WERI-Rb-1 (cell line): ENCODE results near the gene SYT11.

Experiments used
- DNase-seq: peaks from one replicate; pipeline ENCODE4 v3.0.0-alpha.2; 2020
- H3K27ac ChIP-seq: fragments of 250-450 bp; sonication (Bioruptor Pico); 2 replicates; pipeline ENCODE4 v1.5.1; 2020; ENCODE audit warnings: mild to moderate bottlenecking, moderate library complexity
- H3K27me3 ChIP-seq: fragments of 250-450 bp; sonication (Bioruptor Pico); 2 replicates; pipeline ENCODE4 v1.5.1; 2021; ENCODE audit warnings: mild to moderate bottlenecking, low read depth, moderate library complexity; ENCODE audit not compliant: insufficient read depth, severe bottlenecking
- H3K36me3 ChIP-seq: fragments of 250-450 bp; sonication (Bioruptor Pico); 2 replicates; pipeline ENCODE4 v1.5.1; 2020; ENCODE audit warnings: mild to moderate bottlenecking, moderate library complexity
- H3K4me3 ChIP-seq: 2 replicates; pipeline ENCODE4 v1.5.1; 2011; ENCODE audit warnings: low read depth, mild to moderate bottlenecking, control low read depth, low read length
- H3K9me3 ChIP-seq: fragments of 250-450 bp; sonication (Bioruptor Pico); 2 replicates; pipeline ENCODE4 v1.5.1; 2021; ENCODE audit warnings: mild to moderate bottlenecking, moderate library complexity; ENCODE audit not compliant: severe bottlenecking
- CTCF ChIP-seq: IDR thresholded peaks from 2 replicates; pipeline ENCODE4 v1.5.1; 2011; ENCODE audit warnings: low read depth, mild to moderate bottlenecking, control low read depth, inconsistent platforms, low read length

SYT11 gene

GRCh38 chr1:155867766-155868165, 8.4 kb downstream of the SYT11 start:
- no peak overlapping the region for H3K4me3 ChIP-seq
- TF ChIP-seq CTCF: no peak
- DNase-seq: no peak
- H3K36me3 ChIP-seq: peaks cover 44% of the 10 kb centered on the region
- no peak overlapping the region for H3K27ac ChIP-seq
- no peaks in the 10 kb centered on the region for H3K27me3 ChIP-seq
- no peaks in the 10 kb centered on the region for H3K9me3 ChIP-seq

- Histone ChIP-seq H3K27ac (no peak overlapping the region), H3K4me3 (no peak overlapping the region), H3K27me3 (no peaks in the 10 kb centered on the region), H3K9me3 (no peaks in the 10 kb centered on the region), H3K36me3 (peaks cover 48% of the 10 kb centered on the region)
- no peak for DNase-seq
- no peak for TF ChIP-seq CTCF
Measured at GRCh38 chr1:155871390-155871789, 12.0 kb downstream of the SYT11 start.

GRCh38 chr1:155872527-155872926, 13.2 kb downstream of the SYT11 start:
- Histone ChIP-seq H3K4me3 (no peak overlapping the region), H3K9me3 (no peaks in the 10 kb centered on the region), H3K27me3 (no peaks in the 10 kb centered on the region), H3K36me3 (peaks cover 43% of the 10 kb centered on the region), H3K27ac (no peak overlapping the region)
- DNase-seq: no peak
- TF ChIP-seq CTCF: no peak

GRCh38 chr1:155873860-155874259, 14.5 kb downstream of the SYT11 start:
- no peak overlapping the region for H3K4me3 ChIP-seq
- no peak overlapping the region for H3K27ac ChIP-seq
- peaks cover 30% of the 10 kb centered on the region for H3K36me3 ChIP-seq
- no peaks in the 10 kb centered on the region for H3K9me3 ChIP-seq
- no peaks in the 10 kb centered on the region for H3K27me3 ChIP-seq
- no peak for TF ChIP-seq CTCF
- no peak for DNase-seq

- no peak overlapping the region for H3K27ac ChIP-seq
- H3K27me3 ChIP-seq: no peaks in the 10 kb centered on the region
- peaks cover 30% of the 10 kb centered on the region for H3K36me3 ChIP-seq
- TF ChIP-seq CTCF: no peak
- DNase-seq: no peak
- H3K4me3 ChIP-seq: no peak overlapping the region
- H3K9me3 ChIP-seq: no peaks in the 10 kb centered on the region
Measured at GRCh38 chr1:155877945-155878344, 18.6 kb downstream of the SYT11 start.

GRCh38 chr1:155880251-155880650, 20.9 kb downstream of the SYT11 start:
- Histone ChIP-seq H3K36me3 (peaks cover 27% of the 10 kb centered on the region), H3K27ac (no peak overlapping the region), H3K27me3 (no peaks in the 10 kb centered on the region), H3K9me3 (no peaks in the 10 kb centered on the region), H3K4me3 (no peak overlapping the region)
- no peak for TF ChIP-seq CTCF
- DNase-seq: no peak
